Measurements from ENCODE around the gene ADGRF4. TPM values are rescaled to one million over a fixed set of nuclear protein-coding genes. Genes with fewer than 3 reads are reported as not detected.
"Not testable (repeated sequence)": the region's sequence is repeated elsewhere in the genome, so short reads cannot be mapped to it uniquely, and the experiment has no call there.

ADGRF4 gene
- total and polyA plus RNA-seq, 9 of the 15 experiments (the other 6 are each of a cell fraction or from before 2014, with no cell fraction given), result not detected

DNA sequence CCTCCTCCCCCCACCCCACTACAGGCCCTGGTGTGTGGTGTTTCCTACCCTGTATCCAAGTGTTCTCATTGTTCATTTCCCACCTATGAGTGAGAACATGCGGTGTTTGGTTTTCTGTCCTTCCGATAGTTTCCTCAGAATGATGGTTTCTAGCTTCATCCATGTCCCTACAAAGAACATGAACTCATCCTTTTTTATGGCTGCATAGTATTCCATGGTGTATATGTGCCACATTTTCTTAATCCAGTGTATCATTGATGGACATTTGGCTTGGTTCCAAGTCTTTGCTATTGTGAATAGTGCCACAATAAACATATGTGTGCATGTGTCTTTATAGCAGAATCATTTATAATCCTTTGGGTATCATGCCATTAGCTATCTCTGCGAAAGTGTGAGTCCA, 46.9 kb downstream of the ADGRF4 start:
- FAIRE-seq; intact Hi-C loops (cut with micrococcal nuclease); H3K36me3 ChIP-seq (ENCODE audit: control insufficient read depth, insufficient read depth, low read length); DNase-seq (ENCODE audit: extremely low read depth in 1 of 4, low spot score in 3 of 4); H3K27ac ChIP-seq (ENCODE audit: extremely low read depth, low read depth, low read length); H4K20me1 ChIP-seq (replicated peaks; ENCODE audit: control insufficient read depth, insufficient read depth, low read length); H3K27me3 ChIP-seq (ENCODE audit: control insufficient read depth in 2 of 2, insufficient read depth in 2 of 2, low read length in 2 of 2); H3K9me1 ChIP-seq (ENCODE audit: control insufficient read depth, insufficient read depth, low read length); H2AFZ ChIP-seq (ENCODE audit: low read depth, low read length); H3K9ac ChIP-seq (ENCODE audit: insufficient read depth in 1 of 2, low read depth in 2 of 2, low read length in 2 of 2); H3K4me1 ChIP-seq (replicated peaks in 1 of 2; ENCODE audit: control insufficient read depth in 2 of 2, insufficient read depth in 2 of 2, low read length in 2 of 2); H3K4me2 ChIP-seq (ENCODE audit: insufficient read depth, low read length); H3K79me2 ChIP-seq (ENCODE audit: control insufficient read depth, insufficient read depth, low read length); BruUV-seq (replicated peaks); CTCF ChIA-PET (ENCODE audit: low intra/inter-chr PET ratio); H3K4me3 ChIP-seq; in situ Hi-C loops (cut with MboI); ATAC-seq; H3K9me3 ChIP-seq (replicated peaks; ENCODE audit: control insufficient read depth, insufficient read depth, low read depth, low read length); POLR2A ChIA-PET: not testable (repeated sequence)
- 6% methylated on average over 3 of the region's 3 CpGs for WGBS (ENCODE audit: insufficient coverage, low coverage, missing lambda C conversion rate)
- TF ChIP-seq NFIC (IDR thresholded peaks at IDR 0.05) (peak; percentile 68), ZNF146 (CRISPR knock-in tag; IDR thresholded peaks at IDR 0.05; ENCODE audit: unreplicated experiment) (peak; percentile 61), NFIX (CRISPR knock-in tag; IDR thresholded peaks at IDR 0.05; ENCODE audit: low read depth) (peak; percentile 4; the same call in 1 of the 2 replicates)

- Histone ChIP-seq H3K9ac (ENCODE audit: insufficient read depth in 1 of 2, low read depth in 2 of 2, low read length in 2 of 2) (no peak overlapping the region), H2AFZ (ENCODE audit: low read depth, low read length) (no peak overlapping the region), H3K4me2 (ENCODE audit: insufficient read depth, low read length) (no peak overlapping the region), H3K9me1 (ENCODE audit: control insufficient read depth, insufficient read depth, low read length) (no peaks in the 10 kb centered on the region), H3K9me3 (replicated peaks; ENCODE audit: control insufficient read depth, insufficient read depth, low read depth, low read length) (no peaks in the 10 kb centered on the region), H3K4me3 (no peak overlapping the region), H4K20me1 (replicated peaks; ENCODE audit: control insufficient read depth, insufficient read depth, low read length) (no peaks in the 10 kb centered on the region), H3K79me2 (ENCODE audit: control insufficient read depth, insufficient read depth, low read length) (no peaks in the 10 kb centered on the region), H3K27me3 (ENCODE audit: control insufficient read depth in 2 of 2, insufficient read depth in 2 of 2, low read length in 2 of 2) (no peaks in the 10 kb centered on the region), H3K27ac (ENCODE audit: extremely low read depth, low read depth, low read length) (no peak overlapping the region), H3K36me3 (ENCODE audit: control insufficient read depth, insufficient read depth, low read length) (no peaks in the 10 kb centered on the region), H3K4me1 (replicated peaks in 1 of 2; ENCODE audit: control insufficient read depth in 2 of 2, insufficient read depth in 2 of 2, low read length in 2 of 2) (no peaks in the 10 kb centered on the region)
- TF ChIP-seq ZNF316 (IDR thresholded peaks at IDR 0.05), result peak; percentile 5; the same call in 1 of the 2 replicates
- TF ChIP-seq, protein P1, sequence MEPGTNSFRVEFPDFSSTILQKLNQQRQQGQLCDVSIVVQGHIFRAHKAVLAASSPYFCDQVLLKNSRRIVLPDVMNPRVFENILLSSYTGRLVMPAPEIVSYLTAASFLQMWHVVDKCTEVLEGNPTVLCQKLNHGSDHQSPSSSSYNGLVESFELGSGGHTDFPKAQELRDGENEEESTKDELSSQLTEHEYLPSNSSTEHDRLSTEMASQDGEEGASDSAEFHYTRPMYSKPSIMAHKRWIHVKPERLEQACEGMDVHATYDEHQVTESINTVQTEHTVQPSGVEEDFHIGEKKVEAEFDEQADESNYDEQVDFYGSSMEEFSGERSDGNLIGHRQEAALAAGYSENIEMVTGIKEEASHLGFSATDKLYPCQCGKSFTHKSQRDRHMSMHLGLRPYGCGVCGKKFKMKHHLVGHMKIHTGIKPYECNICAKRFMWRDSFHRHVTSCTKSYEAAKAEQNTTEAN (CRISPR knock-in tag; IDR thresholded peaks at IDR 0.05), result no peak
- ChIA-PET POLR2A (no interaction called here), CTCF (ENCODE audit: low intra/inter-chr PET ratio) (no interaction called here)
- BruUV-seq (replicated peaks), result no TSS peak
- DNase-seq (ENCODE audit: extremely low read depth in 1 of 4, low spot score in 3 of 4), result no peak
- intact Hi-C loops (cut with micrococcal nuclease) (no loop called here), in situ Hi-C loops (cut with MboI) (no loop called here)
- 0% methylated on average over 1 of the region's 1 CpG for WGBS (ENCODE audit: insufficient coverage, low coverage, missing lambda C conversion rate)
- FAIRE-seq, result no peak
- ATAC-seq, result no peak
Measured at GRCh38 chr6:47749757-47750156, 51.4 kb downstream of the ADGRF4 start.

Measured in K562 (cell line).